ENCODE measurements around the gene YIPF3.
"Not testable (repeated sequence)": the region's sequence is repeated elsewhere in the genome, so short reads cannot be mapped to it uniquely, and the experiment has no call there.

The YIPF3 gene

GRCh38 chr6:43493230-43493629 is 23.5 kb downstream of the YIPF3 start:
- no peak for DNase-seq (ENCODE audit: low read depth)

GRCh38 chr6:43492673-43493072 is 24.1 kb downstream of the YIPF3 start:
- peak; percentile 37 for DNase-seq (ENCODE audit: low read depth)

GRCh38 chr6:43491750-43492661 is 24.7 kb downstream of the YIPF3 start:
- peak; percentile 83 for DNase-seq (ENCODE audit: low read depth)

GRCh38 chr6:43490523-43490939 is 26.2 kb downstream of the YIPF3 start:
- DNase-seq (ENCODE audit: low read depth): no peak

GRCh38 chr6:43489277-43490072 is 27.3 kb downstream of the YIPF3 start:
- DNase-seq (ENCODE audit: low read depth): no peak

GRCh38 chr6:43488667-43489276 is 28.0 kb downstream of the YIPF3 start:
- no peak for DNase-seq (ENCODE audit: low read depth)

GRCh38 chr6:43481591-43482236 is 35.0 kb downstream of the YIPF3 start:
- no peak for DNase-seq (ENCODE audit: low read depth)

GRCh38 chr6:43481075-43481474 is 35.7 kb downstream of the YIPF3 start:
- peak; percentile 47 for DNase-seq (ENCODE audit: low read depth)

- no peak for DNase-seq (ENCODE audit: low read depth)
Observed at GRCh38 chr6:43478008-43478372, 38.7 kb downstream of the YIPF3 start.

- peak; percentile 84 for DNase-seq (ENCODE audit: low read depth)
Observed at GRCh38 chr6:43477235-43478007, 39.3 kb downstream of the YIPF3 start, which contains the start of gene TJAP1. TJAP1 (plus strand) TSS chr6:43477570; CDS start chr6:43499002, 21,432 bp downstream.

GRCh38 chr6:43476746-43477145 is 40.0 kb downstream of the YIPF3 start:
- DNase-seq (ENCODE audit: low read depth): no peak

GRCh38 chr6:43475516-43475915 is 41.2 kb downstream of the YIPF3 start:
- no peak for DNase-seq (ENCODE audit: low read depth)

- DNase-seq (ENCODE audit: low read depth): no peak
Observed at GRCh38 chr6:43472515-43472914, 44.2 kb downstream of the YIPF3 start.

GRCh38 chr6:43471399-43471798 is 45.3 kb downstream of the YIPF3 start:
- no peak for DNase-seq (ENCODE audit: low read depth)

- no peak for DNase-seq (ENCODE audit: low read depth)
Observed at GRCh38 chr6:43469947-43470346, 46.8 kb downstream of the YIPF3 start.

GRCh38 chr6:43468748-43469681 is 47.7 kb downstream of the YIPF3 start:
- no peak for DNase-seq (ENCODE audit: low read depth)

- DNase-seq (ENCODE audit: low read depth): no peak
Observed at GRCh38 chr6:43468240-43468639, 48.5 kb downstream of the YIPF3 start.

- no peak for DNase-seq (ENCODE audit: low read depth)
Observed at GRCh38 chr6:43467752-43468151, 49.0 kb downstream of the YIPF3 start.

GRCh38 chr6:43467265-43467664 is 49.5 kb downstream of the YIPF3 start:
- not testable (repeated sequence) for DNase-seq (ENCODE audit: low read depth)

- DNase-seq (ENCODE audit: low read depth): no peak
Observed at GRCh38 chr6:43465948-43466347, 50.8 kb downstream of the YIPF3 start.

All from iris pigment epithelial cell (primary cell).